ENCODE measurements around the gene TBC1D19.
A peak's percentile ranks its signal among the peaks of the same experiment; 100 is the strongest.

TBC1D19 gene

GRCh38 chr4:26568446-26568994, 15.4 kb upstream of the TBC1D19 start:
- H3K4me3 ChIP-seq (ENCODE audit: low read length, poor library complexity, severe bottlenecking) = no peak overlapping the region

GRCh38 chr4:26570596-26570995, 13.3 kb upstream of the TBC1D19 start:
- Histone ChIP-seq H3K27me3 (ENCODE audit: insufficient read depth, low read length, poor library complexity, severe bottlenecking) (no peaks in the 10 kb centered on the region), H3K9me3 (ENCODE audit: insufficient read depth, low read depth, low read length) (no peaks in the 10 kb centered on the region), H3K79me2 (ENCODE audit: insufficient read depth, low read length) (no peaks in the 10 kb centered on the region), H3F3A (ENCODE audit: low read depth) (no peaks in the 10 kb centered on the region), H3K4me3 (ENCODE audit: low read length, poor library complexity, severe bottlenecking) (no peak overlapping the region), H4K20me1 (ENCODE audit: insufficient read depth, low read length, poor library complexity, severe bottlenecking) (no peaks in the 10 kb centered on the region), H3K4me1 (ENCODE audit: insufficient read depth, low read length, poor library complexity, severe bottlenecking) (peaks cover 25% of the 10 kb centered on the region), H3K36me3 (ENCODE audit: insufficient read depth, low read length) (no peaks in the 10 kb centered on the region), H3K9me2 (replicated peaks; ENCODE audit: low read depth, low read length) (no peaks in the 10 kb centered on the region), H2AFZ (ENCODE audit: low read length) (no peak overlapping the region), H3K9ac (ENCODE audit: low read depth, low read length, poor library complexity, severe bottlenecking) (no peak overlapping the region), H3K4me2 (ENCODE audit: low read depth, low read length, poor library complexity, severe bottlenecking) (no peak overlapping the region)
- no peak for TF ChIP-seq EZH2phosphoT487 (IDR thresholded peaks at IDR 0.05; ENCODE audit: borderline replicate concordance)

More at GRCh38 chr4:26568446-26568994, 15.4 kb upstream of the TBC1D19 start:
- no peak overlapping the region for H3K9ac ChIP-seq (ENCODE audit: low read depth, low read length, poor library complexity, severe bottlenecking)
- H3K36me3 ChIP-seq (ENCODE audit: insufficient read depth, low read length) = no peaks in the 10 kb centered on the region
- H3K79me2 ChIP-seq (ENCODE audit: insufficient read depth, low read length) = no peaks in the 10 kb centered on the region
- no peaks in the 10 kb centered on the region for H3K9me3 ChIP-seq (ENCODE audit: insufficient read depth, low read depth, low read length)
- no peaks in the 10 kb centered on the region for H3K27me3 ChIP-seq (ENCODE audit: insufficient read depth, low read length, poor library complexity, severe bottlenecking)
- H3F3A ChIP-seq (ENCODE audit: low read depth) = no peaks in the 10 kb centered on the region
- H3K9me2 ChIP-seq (replicated peaks; ENCODE audit: low read depth, low read length) = no peaks in the 10 kb centered on the region
- H4K20me1 ChIP-seq (ENCODE audit: insufficient read depth, low read length, poor library complexity, severe bottlenecking) = no peaks in the 10 kb centered on the region
- peaks cover 12% of the 10 kb centered on the region for H3K4me1 ChIP-seq (ENCODE audit: insufficient read depth, low read length, poor library complexity, severe bottlenecking)
- TF ChIP-seq EZH2phosphoT487 (IDR thresholded peaks at IDR 0.05; ENCODE audit: borderline replicate concordance) = no peak
- TF ChIP-seq, protein P1, sequence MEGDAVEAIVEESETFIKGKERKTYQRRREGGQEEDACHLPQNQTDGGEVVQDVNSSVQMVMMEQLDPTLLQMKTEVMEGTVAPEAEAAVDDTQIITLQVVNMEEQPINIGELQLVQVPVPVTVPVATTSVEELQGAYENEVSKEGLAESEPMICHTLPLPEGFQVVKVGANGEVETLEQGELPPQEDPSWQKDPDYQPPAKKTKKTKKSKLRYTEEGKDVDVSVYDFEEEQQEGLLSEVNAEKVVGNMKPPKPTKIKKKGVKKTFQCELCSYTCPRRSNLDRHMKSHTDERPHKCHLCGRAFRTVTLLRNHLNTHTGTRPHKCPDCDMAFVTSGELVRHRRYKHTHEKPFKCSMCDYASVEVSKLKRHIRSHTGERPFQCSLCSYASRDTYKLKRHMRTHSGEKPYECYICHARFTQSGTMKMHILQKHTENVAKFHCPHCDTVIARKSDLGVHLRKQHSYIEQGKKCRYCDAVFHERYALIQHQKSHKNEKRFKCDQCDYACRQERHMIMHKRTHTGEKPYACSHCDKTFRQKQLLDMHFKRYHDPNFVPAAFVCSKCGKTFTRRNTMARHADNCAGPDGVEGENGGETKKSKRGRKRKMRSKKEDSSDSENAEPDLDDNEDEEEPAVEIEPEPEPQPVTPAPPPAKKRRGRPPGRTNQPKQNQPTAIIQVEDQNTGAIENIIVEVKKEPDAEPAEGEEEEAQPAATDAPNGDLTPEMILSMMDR (conservative IDR thresholded peaks at IDR 0.05; ENCODE audit: low read length) = no peak
- no peak overlapping the region for H2AFZ ChIP-seq (ENCODE audit: low read length)
- no peak overlapping the region for H3K4me2 ChIP-seq (ENCODE audit: low read depth, low read length, poor library complexity, severe bottlenecking)

- no peaks in the 10 kb centered on the region for H3K9me3 ChIP-seq (ENCODE audit: insufficient read depth, low read depth, low read length)
- no peaks in the 10 kb centered on the region for H3K27me3 ChIP-seq (ENCODE audit: insufficient read depth, low read length, poor library complexity, severe bottlenecking)
- H3K9ac ChIP-seq (ENCODE audit: low read depth, low read length, poor library complexity, severe bottlenecking) = no peak overlapping the region
- peak overlapping the region; percentile 45 for H3K4me2 ChIP-seq (ENCODE audit: low read depth, low read length, poor library complexity, severe bottlenecking)
- no peaks in the 10 kb centered on the region for H4K20me1 ChIP-seq (ENCODE audit: insufficient read depth, low read length, poor library complexity, severe bottlenecking)
- no peak overlapping the region for H3K4me3 ChIP-seq (ENCODE audit: low read length, poor library complexity, severe bottlenecking)
- H3K79me2 ChIP-seq (ENCODE audit: insufficient read depth, low read length) = no peaks in the 10 kb centered on the region
- no peaks in the 10 kb centered on the region for H3F3A ChIP-seq (ENCODE audit: low read depth)
- H2AFZ ChIP-seq (ENCODE audit: low read length) = peak overlapping the region; percentile 69
- TF ChIP-seq EZH2phosphoT487 (IDR thresholded peaks at IDR 0.05; ENCODE audit: borderline replicate concordance) = no peak
- TF ChIP-seq, protein P1 (conservative IDR thresholded peaks at IDR 0.05; ENCODE audit: low read length) = peak; percentile 44
- H3K4me1 ChIP-seq (ENCODE audit: insufficient read depth, low read length, poor library complexity, severe bottlenecking) = peaks cover 18% of the 10 kb centered on the region
- H3K36me3 ChIP-seq (ENCODE audit: insufficient read depth, low read length) = no peaks in the 10 kb centered on the region
- H3K9me2 ChIP-seq (replicated peaks; ENCODE audit: low read depth, low read length) = no peaks in the 10 kb centered on the region
Observed at GRCh38 chr4:26573389-26573794, 10.5 kb upstream of the TBC1D19 start.

- no peaks in the 10 kb centered on the region for H3F3A ChIP-seq (ENCODE audit: low read depth)
- peak overlapping the region; percentile 14; the same call in 1 of the 2 replicates for H2AFZ ChIP-seq (ENCODE audit: low read length)
- H3K9ac ChIP-seq (ENCODE audit: low read depth, low read length, poor library complexity, severe bottlenecking) = no peak overlapping the region
- peaks cover 18% of the 10 kb centered on the region for H3K4me1 ChIP-seq (ENCODE audit: insufficient read depth, low read length, poor library complexity, severe bottlenecking)
- no peaks in the 10 kb centered on the region for H3K79me2 ChIP-seq (ENCODE audit: insufficient read depth, low read length)
- H4K20me1 ChIP-seq (ENCODE audit: insufficient read depth, low read length, poor library complexity, severe bottlenecking) = no peaks in the 10 kb centered on the region
- H3K4me2 ChIP-seq (ENCODE audit: low read depth, low read length, poor library complexity, severe bottlenecking) = no peak overlapping the region
- no peaks in the 10 kb centered on the region for H3K9me3 ChIP-seq (ENCODE audit: insufficient read depth, low read depth, low read length)
- TF ChIP-seq EZH2phosphoT487 (IDR thresholded peaks at IDR 0.05; ENCODE audit: borderline replicate concordance) = no peak
- TF ChIP-seq, protein P1 (conservative IDR thresholded peaks at IDR 0.05; ENCODE audit: low read length) = no peak
- no peaks in the 10 kb centered on the region for H3K36me3 ChIP-seq (ENCODE audit: insufficient read depth, low read length)
- H3K4me3 ChIP-seq (ENCODE audit: low read length, poor library complexity, severe bottlenecking) = no peak overlapping the region
- no peaks in the 10 kb centered on the region for H3K9me2 ChIP-seq (replicated peaks; ENCODE audit: low read depth, low read length)
- no peaks in the 10 kb centered on the region for H3K27me3 ChIP-seq (ENCODE audit: insufficient read depth, low read length, poor library complexity, severe bottlenecking)
Observed at GRCh38 chr4:26574563-26574962, 9.3 kb upstream of the TBC1D19 start.

All from Loucy (cell line).